ENCODE measurements around the gene KCNH3.

DNA sequence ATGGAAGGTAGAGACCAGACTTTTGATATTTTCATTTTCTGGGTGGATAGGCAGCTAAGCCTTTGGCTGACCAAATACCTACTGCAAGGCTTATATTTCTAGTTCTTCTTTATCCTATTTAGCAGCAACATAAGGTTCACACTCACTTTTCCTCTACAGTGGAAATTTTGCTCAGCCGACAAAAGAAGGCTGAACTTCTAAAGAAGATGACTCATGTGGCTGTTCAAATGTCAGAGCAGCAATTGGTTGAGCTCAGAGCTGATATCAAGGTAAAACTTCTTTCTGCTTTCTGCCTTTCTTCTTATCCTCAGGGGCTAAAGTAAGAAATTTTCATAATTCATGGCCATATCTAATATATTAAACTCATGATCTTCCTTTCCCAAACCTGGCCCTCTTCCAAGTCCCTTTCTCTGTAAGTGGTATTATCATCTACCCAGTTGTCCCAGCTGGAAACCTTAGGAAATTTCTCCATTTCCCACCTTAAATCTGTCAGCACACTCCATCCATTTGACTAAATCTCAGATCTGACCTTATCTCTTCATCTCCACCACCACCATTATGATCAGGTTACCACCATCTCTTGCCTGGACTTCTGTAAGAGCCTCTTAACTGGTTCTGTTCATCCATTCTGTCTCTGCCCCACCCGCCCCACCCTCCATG is 19.8 kb upstream of the KCNH3 start:
- TF ChIP-seq CTCF (IDR thresholded peaks at IDR 0.05; ENCODE audit: low read length) (no peak), EZH2 (optimal IDR thresholded peaks at IDR 0.05; ENCODE audit: low read depth, low read length) (no peak), EZH2phosphoT487 (IDR thresholded peaks at IDR 0.05; ENCODE audit: low read length) (no peak)
